DMS153 treated with DMSO at 0.1 percent for 48 hours (cell line): ENCODE results near the gene ETS1.

ENCODE experiments used
- DNase-seq: peaks from one replicate; lab custom pipeline; 2025; ENCODE audit not compliant: unreplicated experiment; lab: John Stamatoyannopoulos, UW

Gene ETS1

GRCh38 chr11:128619007-128619406 is 31.6 kb upstream of the ETS1 start:
- DNase-seq = no peak

GRCh38 chr11:128618603-128619002 is 31.2 kb upstream of the ETS1 start:
- no peak for DNase-seq

GRCh38 chr11:128616161-128616560 is 28.8 kb upstream of the ETS1 start:
- DNase-seq = no peak

GRCh38 chr11:128615612-128616011 is 28.3 kb upstream of the ETS1 start:
- no peak for DNase-seq

- DNase-seq = no peak
These were observed 27.7 kb upstream of the ETS1 start for GRCh38 chr11:128615076-128615475.

DNA sequence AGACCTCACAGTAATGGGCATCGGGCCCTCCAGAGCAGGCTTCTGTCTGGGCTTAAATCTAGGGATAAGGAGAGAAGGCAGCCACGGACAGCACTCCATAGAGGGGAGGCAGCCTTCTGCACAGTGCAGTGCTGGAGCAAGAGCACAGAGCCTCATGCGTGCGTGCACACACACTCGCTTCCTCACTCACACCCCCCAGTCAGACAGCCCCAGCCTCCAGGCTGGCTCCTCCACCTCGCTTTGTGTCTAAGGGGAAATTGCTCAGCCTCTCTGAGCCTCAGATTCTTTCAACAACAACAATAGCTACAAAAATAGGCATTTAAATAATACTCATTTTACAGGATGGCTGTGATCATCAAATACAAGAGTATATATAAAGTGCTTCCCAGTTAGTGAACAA is 26.7 kb upstream of the ETS1 start:
- no peak for DNase-seq

DNA sequence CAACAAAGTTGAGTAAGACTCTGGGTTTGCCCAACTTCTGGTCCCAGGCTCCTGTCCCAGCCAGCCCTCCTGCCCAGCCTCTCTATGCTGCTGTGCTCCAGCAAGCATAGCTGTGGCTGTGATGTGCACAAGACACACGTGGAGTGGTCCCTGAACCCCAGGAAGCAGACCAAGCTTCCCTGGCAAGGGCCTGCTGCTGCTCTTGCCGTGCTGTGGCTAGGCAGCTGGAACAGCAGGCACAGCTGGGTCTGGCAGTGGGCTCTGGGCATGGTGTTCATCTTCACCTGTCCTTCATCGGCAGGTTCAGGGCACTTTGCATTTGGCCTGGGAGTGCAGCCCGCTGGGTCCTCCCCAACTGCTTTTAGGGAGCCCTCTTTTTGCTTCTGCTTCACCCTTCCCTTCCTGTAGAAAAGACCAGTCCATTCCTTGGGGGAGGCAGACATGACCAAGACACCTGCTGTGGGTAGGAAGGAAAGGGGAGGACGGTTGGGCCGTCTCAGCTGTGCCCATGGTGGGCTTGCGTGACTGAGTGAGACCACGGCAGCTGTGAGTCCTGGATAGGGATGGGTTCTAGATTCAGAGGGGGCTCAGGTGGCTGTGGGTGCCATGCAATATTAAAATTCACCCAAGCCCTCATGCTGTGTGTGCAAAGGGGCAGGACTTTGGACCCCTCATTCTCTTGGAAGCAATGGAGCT is 26.1 kb upstream of the ETS1 start:
- no peak for DNase-seq

DNA sequence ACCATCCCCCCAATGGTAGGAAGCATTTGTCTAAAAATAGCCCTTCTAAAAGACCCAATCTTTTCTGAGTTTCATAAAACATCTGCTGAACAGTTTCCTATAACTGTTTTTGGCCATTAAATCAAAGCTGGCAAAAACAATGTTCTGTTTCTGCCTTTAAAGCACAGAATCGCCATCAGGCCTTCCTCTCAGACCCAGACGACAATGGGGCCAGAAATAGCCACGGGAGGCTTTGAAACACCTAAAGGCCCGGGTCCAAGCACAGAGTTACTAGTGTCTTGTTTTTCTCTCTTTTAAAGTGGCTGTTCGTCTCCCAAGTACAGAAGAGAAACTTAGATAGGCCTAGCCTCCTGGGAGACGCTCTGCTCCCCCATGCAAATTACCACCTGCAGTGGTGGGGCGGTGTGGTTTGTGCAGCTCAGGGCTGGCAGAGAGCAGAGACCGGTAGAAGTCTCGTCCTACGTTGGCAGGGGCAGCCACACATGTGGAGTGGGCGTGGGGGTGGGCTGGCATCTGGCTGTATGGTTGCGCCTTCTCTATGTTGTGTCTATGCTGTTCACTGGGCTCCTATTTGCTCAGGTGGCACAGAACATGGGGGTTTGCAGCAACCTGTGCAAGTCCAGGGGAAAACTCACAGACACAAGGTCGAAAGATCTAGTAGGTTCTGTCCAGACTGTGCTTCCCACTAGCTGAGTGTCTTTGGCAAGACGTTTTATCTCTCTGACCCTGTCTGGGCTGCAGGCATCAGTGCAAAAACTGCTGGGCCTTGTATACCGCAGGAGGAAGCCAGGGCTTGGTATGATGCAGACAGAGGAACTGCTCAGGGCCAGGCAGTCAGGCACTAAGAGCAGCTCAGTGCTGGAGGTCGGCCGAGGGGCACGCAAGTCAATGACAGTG is 23.6 kb upstream of the ETS1 start:
- DNase-seq = no peak

GRCh38 chr11:128609785-128610184 is 22.4 kb upstream of the ETS1 start:
- no peak for DNase-seq

GRCh38 chr11:128608746-128609407 is 21.5 kb upstream of the ETS1 start:
- DNase-seq = no peak

- no peak for DNase-seq
These were observed 20.5 kb upstream of the ETS1 start for GRCh38 chr11:128607819-128608218.

DNA sequence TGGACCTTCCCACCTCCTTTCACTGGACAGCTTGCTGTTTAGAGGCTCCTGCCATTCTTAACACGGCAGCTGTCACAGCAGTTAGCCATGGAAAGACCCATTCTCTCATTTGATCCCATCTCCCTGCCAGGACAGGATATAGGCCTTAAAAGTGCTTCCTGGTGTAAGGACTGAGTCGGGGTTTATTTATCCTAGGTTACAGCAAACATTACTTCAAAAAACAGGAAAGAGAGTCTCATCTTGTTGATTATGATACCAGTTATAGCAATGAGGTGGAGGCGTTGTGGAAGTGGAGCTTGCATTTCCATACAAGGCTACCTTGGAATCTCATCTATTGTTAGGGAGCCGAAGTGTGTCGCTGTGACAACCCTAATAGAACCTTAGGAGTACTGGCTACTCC is 17.4 kb upstream of the ETS1 start:
- peak; percentile 43 for DNase-seq

DNA sequence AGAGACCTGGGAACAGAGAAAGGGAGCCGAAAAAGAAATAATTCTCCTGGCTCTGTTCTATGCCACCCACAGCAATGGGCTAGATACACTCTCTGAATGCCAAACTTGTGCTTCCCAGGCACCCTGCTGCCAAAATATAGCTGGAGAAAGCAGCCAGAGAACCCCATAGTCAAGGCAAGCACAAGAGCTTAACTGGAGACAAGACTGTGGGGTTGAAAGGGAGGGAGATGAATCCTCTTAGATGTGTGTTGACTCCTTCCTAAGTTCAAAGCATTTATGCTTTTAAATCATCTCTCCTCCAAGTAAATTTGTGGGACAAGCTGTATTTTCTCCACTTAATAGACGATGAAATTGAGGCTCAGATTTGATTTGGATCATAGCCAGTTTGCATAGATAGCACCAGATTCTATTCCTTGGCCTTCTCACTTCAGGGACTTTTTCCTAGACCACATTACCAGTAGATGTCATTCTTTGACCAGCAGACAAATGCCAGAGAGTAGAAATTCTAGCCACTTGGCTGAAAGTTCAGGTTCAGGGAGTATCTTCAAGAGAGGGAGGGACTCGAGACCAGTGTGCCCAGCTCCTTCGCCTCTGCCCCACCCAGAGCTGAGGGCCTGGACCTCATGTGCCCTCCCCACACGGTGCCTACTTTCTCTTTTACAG is 16.5 kb upstream of the ETS1 start:
- DNase-seq = no peak

DNA sequence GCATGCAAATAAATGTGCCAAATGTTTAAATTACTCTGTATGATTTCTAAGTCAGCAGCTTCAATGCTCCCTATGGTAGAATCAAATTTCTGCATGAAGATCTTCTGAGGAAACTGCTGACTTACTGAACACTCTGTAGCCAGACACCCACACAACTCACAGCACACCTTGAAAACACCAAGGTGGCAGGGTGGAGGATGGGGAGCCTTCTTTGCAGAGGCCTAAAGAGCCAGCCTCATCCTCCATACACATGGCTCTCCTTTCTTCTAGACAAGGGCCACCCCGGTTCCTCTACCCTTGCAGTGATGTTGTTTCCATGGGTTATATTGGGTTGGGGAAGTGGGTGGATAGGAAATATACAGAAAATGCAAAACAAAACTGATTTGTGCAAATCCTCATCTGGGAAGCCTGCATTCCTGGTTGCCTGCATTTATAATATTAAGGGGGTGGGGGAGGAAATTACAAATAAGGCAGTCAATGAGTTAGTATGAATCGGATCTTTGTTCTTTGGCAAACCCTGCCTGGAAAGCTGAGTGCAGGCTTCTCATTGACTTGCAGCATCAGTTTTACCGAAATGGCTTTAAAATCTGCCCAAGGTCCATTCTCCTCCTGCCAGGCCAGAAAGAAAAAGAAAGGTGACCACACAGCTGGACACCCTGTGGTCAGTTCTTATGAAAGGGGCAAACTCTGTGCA is 15.8 kb upstream of the ETS1 start:
- DNase-seq = no peak

- no peak for DNase-seq
These were observed 12.4 kb upstream of the ETS1 start for GRCh38 chr11:128599729-128600128.

DNA sequence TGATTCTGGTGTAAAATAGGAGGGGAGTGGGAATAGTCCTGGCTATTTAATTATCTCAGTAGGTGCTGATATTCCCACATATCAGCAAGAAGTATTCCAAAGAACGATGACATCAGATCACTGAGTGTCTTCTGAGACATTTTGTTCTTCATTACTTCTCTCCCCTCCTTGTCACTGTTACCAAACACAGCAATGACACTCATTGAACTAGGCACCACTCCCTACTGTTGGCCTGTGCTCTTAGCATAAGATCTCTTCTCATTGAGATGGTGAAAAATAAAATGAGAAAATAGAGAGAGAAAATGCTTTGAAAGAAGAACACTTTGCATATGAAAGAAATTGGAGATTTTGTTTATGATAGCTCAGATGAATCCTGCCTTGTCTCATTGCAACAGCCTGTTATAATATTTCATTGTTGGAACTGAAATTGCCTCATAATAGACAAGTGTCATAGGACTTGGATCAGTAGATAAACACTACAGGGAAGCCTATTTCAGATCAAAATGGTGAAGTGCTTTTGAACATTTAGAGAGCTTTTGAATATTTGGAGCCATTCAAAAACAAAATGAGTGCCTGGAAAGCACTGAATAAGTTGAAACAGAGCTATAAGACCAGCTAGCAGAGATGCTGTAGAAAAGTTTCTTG is 11.3 kb upstream of the ETS1 start:
- no peak for DNase-seq

DNA sequence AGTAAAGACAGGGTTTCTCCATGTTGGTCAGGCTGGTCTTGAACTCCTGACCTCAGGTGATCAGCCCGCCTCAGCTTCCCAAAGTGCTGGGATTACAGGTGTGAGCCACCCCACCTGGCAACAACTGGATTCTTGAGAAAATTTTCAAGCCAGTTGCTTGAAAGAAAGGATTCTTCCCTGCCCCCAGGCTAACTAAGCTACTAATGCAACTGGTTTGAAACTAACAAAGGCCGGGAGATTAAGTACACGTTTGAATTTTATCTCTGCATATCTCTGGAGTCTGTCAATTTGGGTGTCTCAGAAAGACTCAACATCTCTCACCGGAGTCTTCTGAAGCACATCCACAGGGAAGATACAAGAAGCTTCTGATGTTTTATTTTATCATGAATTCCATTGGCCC is 10.7 kb upstream of the ETS1 start:
- no peak for DNase-seq

- DNase-seq = no peak
These were observed 9.9 kb upstream of the ETS1 start for GRCh38 chr11:128597209-128597608.

- DNase-seq = no peak
These were observed 8.9 kb upstream of the ETS1 start for GRCh38 chr11:128596250-128596649.

DNA sequence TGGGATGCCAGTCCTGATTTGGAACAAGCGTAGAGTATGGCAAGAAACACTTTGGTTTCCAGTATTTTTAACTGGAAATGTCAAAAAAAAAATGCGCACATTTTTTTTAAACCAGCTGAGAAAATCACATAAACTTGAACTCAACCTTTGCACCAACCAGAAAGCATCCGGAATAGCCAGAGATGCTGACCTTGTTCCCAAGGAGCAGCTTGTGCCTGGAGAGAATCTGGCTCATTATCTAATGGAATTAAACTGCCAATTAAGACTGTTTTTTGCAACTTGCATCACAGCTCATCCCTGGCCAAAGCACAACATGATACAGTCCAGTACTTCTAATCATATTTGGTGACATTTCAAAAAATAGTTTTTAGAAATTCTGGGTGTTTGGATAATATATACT is 8.4 kb upstream of the ETS1 start:
- no peak for DNase-seq
